OCI-LY1 (cell line): ENCODE results near the gene DUOX1.
A peak's percentile ranks its signal among the peaks of the same experiment; 100 is the strongest.

Experiments
- H2AFZ ChIP-seq: fragments of 200-600 bp; sonication (generic), shearing (Covaris generic); 2 replicates; pipeline ENCODE4 v1.6.0; 2014; ENCODE audit warnings: antibody characterized with exemption, mild to moderate bottlenecking, low read length
- H3F3A ChIP-seq: fragments of 200-600 bp; sonication (generic), shearing (Covaris generic); 2 replicates; pipeline ENCODE4 v1.6.0; 2014; ENCODE audit warnings: mild to moderate bottlenecking, antibody characterized with exemption, low read length, moderate library complexity; ENCODE audit not compliant: insufficient read depth
- H3K27ac ChIP-seq: fragments of 200-600 bp; sonication (generic); 2 replicates; pipeline ENCODE4 v1.5.1; 2014; ENCODE audit warnings: low read length, mixed run types, mild to moderate bottlenecking, low read depth; ENCODE audit not compliant: poor library complexity, severe bottlenecking
- H3K27me3 ChIP-seq: fragments of 200-600 bp; sonication (generic); 2 replicates; pipeline ENCODE4 v1.6.0; 2014; ENCODE audit warnings: antibody characterized with exemption, mild to moderate bottlenecking, low read length, moderate library complexity; ENCODE audit not compliant: insufficient read depth
- H3K36me3 ChIP-seq: fragments of 200-600 bp; sonication (generic); 2 replicates; pipeline ENCODE4 v1.6.1; 2014; ENCODE audit warnings: mild to moderate bottlenecking, antibody characterized with exemption, low read length, moderate library complexity, mixed read lengths; ENCODE audit not compliant: insufficient read depth
- H3K4me1 ChIP-seq: fragments of 200-600 bp; sonication (generic); 2 replicates; pipeline ENCODE4 v1.5.1; 2014; ENCODE audit warnings: mild to moderate bottlenecking, low read length, moderate library complexity; ENCODE audit not compliant: insufficient read depth, severe bottlenecking
- H3K4me2 ChIP-seq: fragments of 200-600 bp; sonication (generic), shearing (Covaris generic); 2 replicates; pipeline ENCODE4 v1.6.1; 2014; ENCODE audit warnings: low read length
- H3K4me3 ChIP-seq: fragments of 200-600 bp; sonication (generic); 2 replicates; pipeline ENCODE4 v1.5.1; 2014; ENCODE audit warnings: low read length, low read depth, mild to moderate bottlenecking, mixed read lengths; ENCODE audit not compliant: poor library complexity, severe bottlenecking
- H3K79me2 ChIP-seq: fragments of 200-600 bp; shearing (Covaris generic); 2 replicates; pipeline ENCODE4 v1.6.1; 2016; ENCODE audit warnings: mixed run types, low read length, mixed read lengths; ENCODE audit not compliant: insufficient read depth
- H3K9ac ChIP-seq: fragments of 200-600 bp; sonication (generic), shearing (Covaris generic); 2 replicates; pipeline ENCODE4 v1.6.1; 2014; ENCODE audit warnings: mild to moderate bottlenecking, low read length, mixed read lengths
- H3K9me2 ChIP-seq: fragments of 200-600 bp; sonication (generic), shearing (Covaris generic); 2 replicates; pipeline ENCODE4 v1.6.1; 2014; ENCODE audit warnings: low read depth, mild to moderate bottlenecking, low read length, mixed read lengths
- H3K9me3 ChIP-seq: fragments of 200-600 bp; shearing (Covaris generic); 2 replicates; pipeline ENCODE4 v1.6.1; 2014; ENCODE audit warnings: low read length, mixed read lengths
- H4K20me1 ChIP-seq: fragments of 200-600 bp; sonication (generic), shearing (Covaris generic); 2 replicates; pipeline ENCODE4 v1.6.0; 2016; ENCODE audit warnings: mild to moderate bottlenecking, low read length; ENCODE audit not compliant: insufficient read depth
- CTCF ChIP-seq: fragments of 200-600 bp; sonication (generic), shearing (Covaris generic); IDR thresholded peaks from 2 replicates; pipeline ENCODE4 v1.5.1; 2017; ENCODE audit warnings: mild to moderate bottlenecking, antibody characterized with exemption, low read length, moderate library complexity, mixed read lengths
- EZH2 ChIP-seq: fragments of 200-600 bp; sonication (generic), shearing (Covaris generic); IDR thresholded peaks from 2 replicates; pipeline ENCODE4 v1.8.0; 2017; ENCODE audit warnings: borderline replicate concordance, mixed run types, mild to moderate bottlenecking, antibody characterized with exemption, low read length, moderate library complexity, mixed read lengths

The DUOX1 gene

GRCh38 chr15:45174577-45174976 is 44.8 kb downstream of the DUOX1 start:
- H3K79me2 ChIP-seq = no peaks in the 10 kb centered on the region
- H2AFZ ChIP-seq = no peak overlapping the region
- no peak overlapping the region for H3K4me3 ChIP-seq
- H3K27ac ChIP-seq = no peak overlapping the region
- H3F3A ChIP-seq = no peaks in the 10 kb centered on the region
- no peak overlapping the region for H3K4me2 ChIP-seq
- no peaks in the 10 kb centered on the region for H3K4me1 ChIP-seq
- H3K9me3 ChIP-seq = no peaks in the 10 kb centered on the region
- H4K20me1 ChIP-seq = no peaks in the 10 kb centered on the region
- TF ChIP-seq EZH2 = no peak
- no peak for TF ChIP-seq CTCF
- H3K27me3 ChIP-seq = 0 out of 2 replicates have a peak, but pooled peaks cover 4% of the 10 kb centered on the region
- no peaks in the 10 kb centered on the region for H3K36me3 ChIP-seq
- H3K9me2 ChIP-seq = no peaks in the 10 kb centered on the region
- H3K9ac ChIP-seq = no peak overlapping the region

- Histone ChIP-seq H3K36me3 (no peaks in the 10 kb centered on the region), H3K9me3 (no peaks in the 10 kb centered on the region), H3K9ac (no peak overlapping the region), H3K27ac (no peak overlapping the region), H3K9me2 (no peaks in the 10 kb centered on the region), H3K4me2 (no peak overlapping the region), H3K4me3 (no peak overlapping the region), H2AFZ (no peak overlapping the region), H3K4me1 (no peaks in the 10 kb centered on the region), H4K20me1 (no peaks in the 10 kb centered on the region), H3F3A (no peaks in the 10 kb centered on the region), H3K27me3 (0 out of 2 replicates have a peak, but pooled peaks cover 4% of the 10 kb centered on the region), H3K79me2 (no peaks in the 10 kb centered on the region)
- TF ChIP-seq CTCF = no peak
- TF ChIP-seq EZH2 = no peak
Observed at GRCh38 chr15:45177285-45177684, 47.5 kb downstream of the DUOX1 start.

GRCh38 chr15:45179221-45179985 is 49.6 kb downstream of the DUOX1 start:
- Histone ChIP-seq H3K36me3 (no peaks in the 10 kb centered on the region), H2AFZ (no peak overlapping the region), H3K27ac (no peak overlapping the region), H3K9me2 (no peaks in the 10 kb centered on the region), H3K79me2 (no peaks in the 10 kb centered on the region), H3K4me2 (no peak overlapping the region), H3F3A (no peaks in the 10 kb centered on the region), H3K9me3 (no peaks in the 10 kb centered on the region), H3K9ac (no peak overlapping the region), H3K4me3 (no peak overlapping the region), H3K27me3 (no peaks in the 10 kb centered on the region), H3K4me1 (no peaks in the 10 kb centered on the region), H4K20me1 (no peaks in the 10 kb centered on the region)
- TF ChIP-seq CTCF = peak; percentile 77
- TF ChIP-seq EZH2 = no peak
